Measurements from ENCODE around the gene TGFB2. TPM values are rescaled to one million over a fixed set of nuclear protein-coding genes. Genes with fewer than 3 reads are reported as not detected.

Gene TGFB2
- polyA plus RNA-seq, 1 donor (not counting 4 experiments of a cell fraction or from before 2014, with no cell fraction given) = 21.5 TPM

GRCh38 chr1:218461351-218461750, 116.2 kb downstream of the TGFB2 start:
- Histone ChIP-seq H3K4me2 (ENCODE audit: control insufficient read depth, extremely low read depth, insufficient read depth, low read depth, low read length) (no peak overlapping the region), H3K27ac (ENCODE audit: control insufficient read depth, insufficient read depth, low read length) (no peak overlapping the region), H4K20me1 (ENCODE audit: control insufficient read depth, extremely low read depth, insufficient read depth, low read length) (no peaks in the 10 kb centered on the region), H3K9me1 (ENCODE audit: control insufficient read depth, extremely low read depth, insufficient read depth, low read length) (no peaks in the 10 kb centered on the region), H3K4me3 (ENCODE audit: control insufficient read depth in 2 of 3, extremely low read depth in 1 of 3, insufficient read depth in 2 of 3, low read depth in 1 of 3, low read length in 3 of 3) (no peak overlapping the region), H3K27me3 (ENCODE audit: control insufficient read depth, extremely low read depth, insufficient read depth, low read length) (no peaks in the 10 kb centered on the region), H3K79me2 (ENCODE audit: control insufficient read depth, insufficient read depth, low read length) (no peaks in the 10 kb centered on the region), H2AFZ (ENCODE audit: control insufficient read depth, low read length) (no peak overlapping the region), H3K9ac (ENCODE audit: control insufficient read depth, extremely low read depth, insufficient read depth, low read length) (no peak overlapping the region), H3K36me3 (ENCODE audit: control insufficient read depth in 2 of 2, extremely low read depth in 1 of 2, insufficient read depth in 2 of 2, low read length in 2 of 2) (no peaks in the 10 kb centered on the region), H3K4me1 (ENCODE audit: control insufficient read depth, extremely low read depth, insufficient read depth, low read length) (peaks cover 23% of the 10 kb centered on the region), H3K9me3 (ENCODE audit: control insufficient read depth, low read depth, low read length) (no peaks in the 10 kb centered on the region)
- DNase-seq (ENCODE audit: low read depth, low spot score) (no peak), FAIRE-seq (no peak)
- dilution Hi-C loops (cut with MboI; ENCODE audit: extremely low pct_ligation_motif_present, low sequenced_read_pairs) = no loop called here
- no peak for TF ChIP-seq EZH2 (IDR thresholded peaks at IDR 0.05; ENCODE audit: low read length)
- no peak for TF ChIP-seq CTCF (optimal IDR thresholded peaks at IDR 0.05 in 1 of 3, IDR thresholded peaks at IDR 0.05 in 1 of 3, conservative IDR thresholded peaks at IDR 0.05 in 1 of 3; ENCODE audit: extremely low read depth in 1 of 3, insufficient read depth in 2 of 3, low read length in 3 of 3)

- H3K9ac ChIP-seq (ENCODE audit: control insufficient read depth, extremely low read depth, insufficient read depth, low read length) = no peak overlapping the region
- no peak for DNase-seq (ENCODE audit: low read depth, low spot score)
- H3K36me3 ChIP-seq (ENCODE audit: control insufficient read depth in 2 of 2, extremely low read depth in 1 of 2, insufficient read depth in 2 of 2, low read length in 2 of 2) = no peaks in the 10 kb centered on the region
- H4K20me1 ChIP-seq (ENCODE audit: control insufficient read depth, extremely low read depth, insufficient read depth, low read length) = no peaks in the 10 kb centered on the region
- no peak overlapping the region for H3K27ac ChIP-seq (ENCODE audit: control insufficient read depth, insufficient read depth, low read length)
- H3K4me3 ChIP-seq (ENCODE audit: control insufficient read depth in 2 of 3, extremely low read depth in 1 of 3, insufficient read depth in 2 of 3, low read depth in 1 of 3, low read length in 3 of 3) = no peak overlapping the region
- H2AFZ ChIP-seq (ENCODE audit: control insufficient read depth, low read length) = peak overlapping the region; percentile 3
- no peaks in the 10 kb centered on the region for H3K9me3 ChIP-seq (ENCODE audit: control insufficient read depth, low read depth, low read length)
- no peak for FAIRE-seq
- peaks cover 23% of the 10 kb centered on the region for H3K4me1 ChIP-seq (ENCODE audit: control insufficient read depth, extremely low read depth, insufficient read depth, low read length)
- dilution Hi-C loops (cut with MboI; ENCODE audit: extremely low pct_ligation_motif_present, low sequenced_read_pairs) = no loop called here
- H3K27me3 ChIP-seq (ENCODE audit: control insufficient read depth, extremely low read depth, insufficient read depth, low read length) = no peaks in the 10 kb centered on the region
- TF ChIP-seq CTCF (optimal IDR thresholded peaks at IDR 0.05 in 1 of 3, IDR thresholded peaks at IDR 0.05 in 1 of 3, conservative IDR thresholded peaks at IDR 0.05 in 1 of 3; ENCODE audit: extremely low read depth in 1 of 3, insufficient read depth in 2 of 3, low read length in 3 of 3) (no peak), EZH2 (IDR thresholded peaks at IDR 0.05; ENCODE audit: low read length) (no peak)
- no peaks in the 10 kb centered on the region for H3K9me1 ChIP-seq (ENCODE audit: control insufficient read depth, extremely low read depth, insufficient read depth, low read length)
- no peaks in the 10 kb centered on the region for H3K79me2 ChIP-seq (ENCODE audit: control insufficient read depth, insufficient read depth, low read length)
- no peak overlapping the region for H3K4me2 ChIP-seq (ENCODE audit: control insufficient read depth, extremely low read depth, insufficient read depth, low read depth, low read length)
Measured at GRCh38 chr1:218462116-218462515, 117.0 kb downstream of the TGFB2 start.

All from keratinocyte (primary cell).